Stimulated activated CD4-positive, alpha-beta T cell treated with anti-CD3 and anti-CD28 coated beads, TNF-alpha, amount 100 ng/mL, for 48 hours (primary cell): ENCODE measurements around the gene SMPDL3A.
"Not testable (repeated sequence)": the region's sequence is repeated elsewhere in the genome, so short reads cannot be mapped to it uniquely, and the experiment has no call there.

Experiments used
- DNase-seq, 3 donors: peaks; one replicate each; pipeline ENCODE4 v3.0.0-alpha.2; 2020; ENCODE audit warnings: low read depth in 3 of 3

The SMPDL3A gene, protein sequence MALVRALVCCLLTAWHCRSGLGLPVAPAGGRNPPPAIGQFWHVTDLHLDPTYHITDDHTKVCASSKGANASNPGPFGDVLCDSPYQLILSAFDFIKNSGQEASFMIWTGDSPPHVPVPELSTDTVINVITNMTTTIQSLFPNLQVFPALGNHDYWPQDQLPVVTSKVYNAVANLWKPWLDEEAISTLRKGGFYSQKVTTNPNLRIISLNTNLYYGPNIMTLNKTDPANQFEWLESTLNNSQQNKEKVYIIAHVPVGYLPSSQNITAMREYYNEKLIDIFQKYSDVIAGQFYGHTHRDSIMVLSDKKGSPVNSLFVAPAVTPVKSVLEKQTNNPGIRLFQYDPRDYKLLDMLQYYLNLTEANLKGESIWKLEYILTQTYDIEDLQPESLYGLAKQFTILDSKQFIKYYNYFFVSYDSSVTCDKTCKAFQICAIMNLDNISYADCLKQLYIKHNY

DNA sequence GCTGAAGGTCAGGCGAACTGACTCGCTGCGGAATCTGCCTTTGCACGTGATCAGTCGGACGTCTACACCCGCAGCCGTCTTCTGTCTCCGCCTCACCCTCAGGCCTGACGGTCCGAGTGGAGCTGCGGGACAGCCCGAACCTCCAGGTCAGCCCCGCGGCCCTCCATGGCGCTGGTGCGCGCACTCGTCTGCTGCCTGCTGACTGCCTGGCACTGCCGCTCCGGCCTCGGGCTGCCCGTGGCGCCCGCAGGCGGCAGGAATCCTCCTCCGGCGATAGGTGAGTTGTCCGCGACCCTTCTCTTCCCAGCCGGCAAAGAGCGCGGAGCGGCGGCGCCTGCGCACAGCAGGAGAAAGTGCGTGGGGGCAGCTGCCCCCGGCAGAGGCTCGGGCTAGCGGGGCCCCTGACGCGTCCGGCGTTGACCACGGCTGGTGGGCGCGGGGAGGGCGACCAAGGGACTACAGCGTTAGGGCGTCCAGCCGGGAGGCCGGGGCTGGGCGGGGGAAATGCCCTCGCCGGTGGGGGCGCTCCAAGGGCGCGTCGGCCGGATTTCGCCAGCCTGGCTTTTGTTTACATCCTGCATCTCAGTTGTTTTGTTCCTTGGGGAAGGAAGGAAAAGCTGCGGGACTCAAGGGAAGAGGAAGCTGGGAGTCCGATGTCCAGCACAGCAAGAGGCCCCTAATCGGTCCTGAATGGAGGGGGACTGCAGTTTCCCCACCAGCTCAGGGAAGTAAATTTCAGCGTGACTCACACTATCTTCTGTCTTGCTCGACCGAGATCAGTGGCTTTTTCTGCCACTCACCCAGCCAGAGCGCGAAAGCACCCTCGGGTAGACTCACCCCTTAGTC is at the start of gene SMPDL3A:
TSS of gene SMPDL3A (plus strand) at position 77 of the 846 bp plus-strand sequence. CDS start at position 166, 89 bp downstream.
- DNase-seq = peak in 1 of 3 donors; percentile 7

DNA sequence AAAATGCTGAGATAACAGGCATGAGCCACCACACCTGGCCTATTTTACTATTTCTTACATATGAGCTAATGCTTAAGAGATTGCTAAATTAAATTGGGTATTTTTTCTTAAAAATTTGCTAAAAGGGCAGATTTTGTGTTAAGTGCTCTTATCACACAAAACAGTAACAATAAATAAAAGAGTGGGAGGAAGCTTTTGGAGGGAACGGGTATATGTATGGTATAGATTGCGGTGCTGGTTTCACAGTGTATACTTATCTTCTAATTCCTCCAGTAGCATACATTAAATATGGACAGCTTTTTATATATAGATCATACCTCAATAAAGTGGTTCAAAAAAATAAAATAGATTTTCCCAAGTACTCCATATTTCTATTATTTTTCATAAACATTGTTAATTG is 49.0 kb upstream of the SMPDL3A start:
- no peak for DNase-seq

DNA sequence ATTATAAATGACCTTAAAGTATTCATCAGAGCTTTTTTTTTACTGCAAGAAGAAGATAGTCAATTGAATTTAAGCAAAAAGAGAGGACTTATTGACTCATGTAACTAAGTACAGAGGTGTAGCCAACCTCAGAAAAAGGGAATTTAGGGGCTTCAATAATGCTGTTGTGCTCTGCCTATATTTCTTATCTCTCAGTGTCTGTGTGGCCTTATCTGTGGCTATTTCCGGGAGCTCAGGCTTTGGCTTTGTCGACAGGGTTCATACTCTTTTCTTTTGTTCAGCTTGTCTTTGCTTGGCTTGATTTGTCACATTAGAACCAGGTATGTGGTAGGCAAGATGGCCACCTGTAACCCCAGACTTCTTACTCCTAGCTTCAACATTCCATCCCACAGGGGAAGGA is 48.1 kb upstream of the SMPDL3A start:
- DNase-seq = no peak

DNA sequence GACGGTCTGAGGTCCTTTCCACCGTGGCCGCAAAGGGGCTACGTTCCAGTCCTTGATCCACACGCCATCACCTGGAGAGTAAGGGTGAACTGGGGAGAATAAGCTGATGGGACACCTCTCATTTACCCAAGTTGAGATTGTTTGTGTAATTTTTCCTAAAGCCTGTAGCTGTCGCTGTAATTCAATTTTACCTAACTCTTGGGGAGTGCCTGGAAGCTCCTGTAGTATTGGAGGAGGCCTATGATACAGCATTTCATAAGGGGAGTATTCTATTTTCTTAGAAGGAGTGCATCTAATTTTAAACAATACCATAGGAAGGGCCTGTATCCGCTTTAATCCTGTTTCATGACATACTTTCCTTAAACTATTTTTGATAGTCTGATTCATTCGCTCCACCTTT is 44.8 kb upstream of the SMPDL3A start:
- not testable (repeated sequence) for DNase-seq

DNA sequence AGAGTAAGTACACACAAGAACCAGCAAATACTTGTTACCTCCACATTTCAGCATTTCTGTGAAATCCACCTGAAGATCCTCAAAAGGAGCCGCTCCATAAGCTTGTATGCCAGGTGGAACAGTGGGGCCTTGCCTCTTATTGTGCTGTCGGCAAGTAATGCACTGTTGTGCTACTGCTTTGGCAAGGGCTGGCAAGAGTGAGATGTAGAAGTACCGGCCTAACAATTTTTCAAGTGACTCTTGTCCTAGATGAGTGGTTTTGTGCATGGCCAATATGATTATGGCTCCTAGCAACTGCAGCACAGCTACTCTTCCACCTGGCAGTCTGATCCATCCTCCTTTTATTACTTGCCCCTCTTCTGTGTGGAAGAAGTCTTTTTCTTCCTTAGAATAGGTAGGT is 44.2 kb upstream of the SMPDL3A start:
- DNase-seq = not testable (repeated sequence)

DNA sequence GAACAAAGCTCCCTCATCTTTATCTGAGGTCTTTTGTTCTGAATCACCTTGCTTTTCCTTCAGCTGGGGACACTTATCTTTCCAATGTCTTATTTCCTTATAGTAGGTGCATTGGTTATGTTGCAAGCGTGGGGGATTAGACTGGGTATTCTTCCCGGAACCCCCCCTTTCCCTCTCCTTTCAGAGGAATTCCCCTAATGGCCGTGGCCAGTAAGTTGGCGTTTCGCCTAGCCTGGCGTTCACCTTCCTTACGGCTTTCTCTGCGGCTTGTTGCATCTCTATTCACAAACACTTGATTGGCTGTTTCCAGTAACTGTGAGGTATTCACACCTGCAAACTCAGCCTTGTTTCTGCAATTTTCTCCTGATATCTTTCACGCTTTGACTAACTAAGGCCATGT is 42.4 kb upstream of the SMPDL3A start:
- no peak for DNase-seq

DNA sequence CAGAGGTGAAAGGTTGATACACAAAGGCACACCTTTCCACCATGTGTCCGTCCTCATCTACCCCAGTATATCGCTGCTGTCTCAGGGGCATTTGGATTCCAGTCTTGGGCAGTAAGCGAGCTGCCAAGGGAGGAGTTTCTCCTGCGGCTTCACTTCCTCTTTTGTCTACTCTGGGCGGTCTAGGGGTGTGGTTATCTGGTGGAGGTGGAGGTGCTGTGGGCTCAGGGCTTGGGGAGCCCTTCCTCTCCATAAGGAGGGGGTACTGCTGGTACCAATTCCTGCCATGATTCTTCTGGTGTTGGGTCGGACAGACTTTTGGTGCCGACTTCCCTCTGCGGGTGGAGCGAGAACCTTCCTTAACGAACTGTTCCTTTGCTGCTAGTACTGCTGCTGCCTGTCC is 41.5 kb upstream of the SMPDL3A start:
- DNase-seq = no peak

DNA sequence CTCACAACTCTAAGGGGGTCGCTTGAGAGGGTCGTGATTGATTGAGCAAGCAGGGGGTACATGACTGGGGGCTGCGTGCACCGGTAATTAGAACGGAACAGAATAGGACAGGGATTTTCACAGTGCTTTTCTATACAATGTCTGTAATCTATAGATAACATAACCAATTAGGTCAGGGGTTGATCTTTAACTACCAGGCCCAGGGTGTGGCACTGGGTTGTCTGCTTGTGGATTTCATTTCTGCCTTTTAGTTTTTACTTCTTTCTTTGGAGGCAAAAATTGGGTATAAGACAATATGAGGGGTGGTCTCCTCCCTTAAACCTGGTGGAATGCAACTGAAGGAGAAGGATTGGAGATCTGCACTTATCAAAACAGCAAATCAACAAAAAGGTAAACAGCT is 40.1 kb upstream of the SMPDL3A start:
- DNase-seq = not testable (repeated sequence)

DNA sequence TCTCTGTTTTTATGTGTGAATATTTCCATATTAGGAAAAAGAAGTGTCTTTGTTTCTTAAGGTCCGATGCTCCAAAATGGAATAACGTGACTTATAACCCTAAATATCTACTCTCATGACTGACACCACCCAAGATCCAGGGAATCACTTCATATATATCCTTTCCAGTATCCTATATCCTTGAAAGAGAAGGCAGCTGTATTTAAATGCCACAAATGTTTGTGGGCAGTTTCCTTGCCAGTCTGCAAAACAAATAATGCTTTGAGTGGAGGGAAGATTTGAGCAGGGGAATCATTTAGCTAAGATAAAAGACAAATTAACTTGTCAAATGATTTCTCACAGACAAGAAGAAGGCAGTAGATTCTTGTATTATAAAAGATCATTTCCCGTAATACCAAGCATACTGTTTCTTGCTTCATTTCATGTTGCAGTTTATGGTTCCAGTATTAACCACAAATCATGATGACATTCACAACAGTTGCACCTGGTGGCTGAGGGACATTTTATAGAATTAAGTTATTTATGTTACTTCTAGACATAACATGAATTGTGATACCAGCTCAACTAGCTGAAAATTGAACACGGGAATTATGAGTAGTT is 39.5 kb upstream of the SMPDL3A start:
- no peak for DNase-seq

DNA sequence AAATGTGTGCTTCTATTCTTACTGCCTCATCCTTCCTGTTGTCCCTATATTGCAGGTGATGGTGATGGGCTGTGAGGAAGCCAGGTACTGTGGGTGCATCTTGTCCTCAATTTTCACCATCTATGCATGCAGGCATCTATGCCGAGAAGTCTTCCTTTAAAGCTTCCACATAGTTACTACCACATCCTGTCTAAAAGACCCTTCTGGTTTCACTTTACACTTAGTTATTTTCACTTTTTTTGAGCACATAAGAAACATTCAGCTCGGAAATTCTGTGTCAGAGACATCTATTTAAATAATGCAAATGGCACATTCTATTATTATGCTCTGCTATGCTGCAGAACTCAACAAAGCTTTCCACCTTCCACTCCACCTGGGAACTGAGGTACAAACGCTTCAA is 37.7 kb upstream of the SMPDL3A start:
- no peak for DNase-seq

DNA sequence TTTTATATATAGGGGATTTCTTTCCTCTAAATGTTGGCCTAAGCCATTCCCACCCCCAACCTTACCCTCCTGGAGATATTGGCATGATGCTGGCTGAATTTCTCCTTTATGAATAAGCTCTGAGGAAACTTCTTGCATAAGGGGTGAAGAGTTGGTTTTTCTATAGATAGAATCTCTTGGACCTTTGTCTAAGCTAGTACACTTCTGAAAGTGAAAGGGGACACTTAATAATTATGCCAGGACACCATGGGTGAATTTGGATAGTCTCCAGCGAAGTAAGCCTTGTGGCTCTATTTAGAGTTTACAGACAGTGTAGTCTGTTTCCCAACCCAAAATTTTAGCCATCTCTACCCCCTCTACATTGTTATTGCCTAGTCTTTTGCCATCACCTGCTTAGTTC is 36.6 kb upstream of the SMPDL3A start:
- no peak for DNase-seq

DNA sequence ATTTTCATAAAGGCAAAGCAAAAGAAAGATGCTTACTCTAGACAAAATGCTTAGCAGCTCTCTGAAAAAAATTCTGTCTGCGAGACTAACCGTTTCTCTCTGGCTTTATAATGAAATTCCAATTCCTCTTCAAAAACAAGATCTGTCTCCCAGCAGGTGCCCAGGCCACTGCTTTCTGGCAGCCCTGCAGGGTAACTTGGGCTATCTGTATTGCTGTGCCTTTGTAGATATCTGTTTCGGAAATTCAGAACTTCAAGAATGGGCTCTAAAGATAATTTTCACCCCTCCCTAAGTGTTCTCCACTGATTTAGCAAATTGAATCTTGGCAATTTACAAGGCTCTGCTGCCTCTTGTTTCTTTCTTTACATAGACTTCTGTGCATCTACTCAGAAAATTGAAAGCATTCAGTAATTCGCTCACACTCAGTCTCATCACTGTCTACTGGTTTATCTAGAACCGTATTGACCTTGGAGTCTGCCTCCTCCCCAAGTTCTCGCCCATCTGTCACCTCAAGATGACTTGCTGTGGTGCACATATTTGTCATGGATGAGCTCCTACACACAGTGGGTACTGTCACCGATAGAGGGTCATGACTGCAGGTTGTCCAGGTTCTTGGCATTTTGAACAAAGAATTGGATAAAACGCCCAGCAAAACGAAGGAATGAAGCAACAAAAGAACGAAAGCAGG is 35.9 kb upstream of the SMPDL3A start:
- no peak for DNase-seq

DNA sequence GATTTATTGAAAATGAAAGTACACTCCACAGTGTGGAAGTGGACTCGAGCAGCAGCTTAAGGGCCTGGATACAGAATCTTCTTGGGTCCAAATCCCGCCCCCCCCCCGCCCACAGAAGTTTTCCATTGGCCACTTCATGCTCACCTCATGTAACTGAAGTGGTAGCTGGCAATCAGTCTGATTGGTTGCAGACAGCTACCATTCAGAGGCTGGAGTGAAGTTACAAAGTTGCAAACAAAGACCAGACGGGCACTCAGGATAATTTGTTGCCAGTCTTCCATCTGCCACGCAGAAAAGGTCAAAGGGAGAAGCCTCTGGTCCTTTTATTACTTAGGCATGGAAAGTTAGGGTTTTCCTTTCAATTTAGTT is 35.4 kb upstream of the SMPDL3A start:
- no peak for DNase-seq

DNA sequence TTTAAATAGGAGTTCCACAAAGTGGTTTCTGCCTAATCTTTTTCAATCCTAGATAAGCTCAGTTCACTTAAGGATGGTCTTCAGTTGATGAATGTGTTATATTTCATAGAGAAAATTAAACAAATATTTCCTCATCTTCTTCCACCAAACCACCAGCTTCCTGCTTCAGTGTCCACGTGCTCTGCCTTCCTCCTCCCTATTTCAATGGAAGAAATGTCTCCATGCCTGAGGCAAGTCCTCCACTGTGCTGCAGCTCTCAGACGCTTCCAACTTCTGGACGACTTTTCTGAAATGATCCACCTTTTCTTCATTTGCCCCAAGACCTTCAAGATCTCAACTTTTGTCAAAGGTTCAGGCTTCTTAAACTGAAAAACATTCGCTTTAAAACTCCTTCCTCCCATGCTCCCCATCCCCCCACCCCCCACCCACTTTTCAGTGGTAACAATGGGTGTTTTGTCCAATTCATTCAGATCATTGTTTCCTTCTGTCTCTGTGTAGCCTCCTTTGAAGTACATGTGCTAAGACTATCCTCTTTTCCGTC is 34.8 kb upstream of the SMPDL3A start:
- no peak for DNase-seq

DNA sequence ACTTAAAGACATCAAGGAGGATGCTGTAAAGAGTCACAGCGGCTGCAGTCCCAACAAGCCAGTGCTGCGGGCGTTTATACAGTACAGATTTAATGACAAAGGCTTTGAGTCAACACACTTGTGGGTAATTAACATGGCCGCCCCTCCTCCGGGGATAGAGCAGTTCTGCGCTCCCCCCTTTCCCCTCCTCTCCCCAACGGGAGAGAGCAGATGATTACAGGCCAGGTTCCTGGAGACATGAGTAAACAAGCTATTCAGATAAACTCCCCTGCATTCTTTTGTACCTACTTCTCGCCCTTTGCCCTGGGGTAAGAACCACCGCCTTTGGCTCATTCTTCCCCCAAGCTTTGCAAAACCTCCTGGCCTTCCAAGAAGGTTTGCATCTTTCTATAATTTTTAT is 33.2 kb upstream of the SMPDL3A start:
- no peak for DNase-seq

DNA sequence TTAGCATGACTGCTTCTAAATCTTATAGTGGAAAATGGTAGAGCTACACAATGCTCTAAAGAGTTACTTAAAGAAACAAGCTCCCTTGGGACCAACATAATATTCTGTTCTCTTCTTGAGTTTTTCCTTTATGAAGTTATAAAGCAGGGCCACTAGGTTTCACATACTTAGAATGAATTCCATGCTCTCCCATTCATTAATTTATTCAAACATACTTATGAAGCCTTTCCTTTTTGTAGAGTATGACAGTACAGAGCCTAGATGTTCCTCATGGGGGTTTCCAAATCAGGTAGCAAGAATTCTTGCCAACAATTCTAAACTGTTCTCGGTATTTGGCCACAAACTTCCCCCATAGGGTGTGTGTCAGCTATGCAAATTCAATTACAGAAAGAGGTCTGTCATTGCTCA is 30.1 kb upstream of the SMPDL3A start:
- DNase-seq = no peak

DNA sequence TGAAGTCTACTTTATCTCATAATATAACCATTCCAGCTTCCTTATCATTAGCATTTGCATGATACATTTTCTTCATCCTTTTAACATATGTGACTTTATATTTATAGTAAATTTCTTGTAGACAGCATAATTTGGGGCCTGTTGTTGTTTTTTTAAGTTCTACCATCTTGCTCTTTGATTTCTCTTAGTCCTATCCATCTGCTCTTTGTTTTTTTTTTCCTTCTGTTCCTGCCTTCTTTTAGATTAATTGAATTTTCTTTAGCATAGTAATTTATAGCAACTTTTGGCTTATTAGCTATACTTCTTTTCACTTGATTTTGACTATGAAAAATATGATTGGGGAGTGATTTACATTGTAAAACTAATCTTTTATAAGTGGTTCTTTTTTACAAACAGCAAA is 28.7 kb upstream of the SMPDL3A start:
- no peak for DNase-seq

DNA sequence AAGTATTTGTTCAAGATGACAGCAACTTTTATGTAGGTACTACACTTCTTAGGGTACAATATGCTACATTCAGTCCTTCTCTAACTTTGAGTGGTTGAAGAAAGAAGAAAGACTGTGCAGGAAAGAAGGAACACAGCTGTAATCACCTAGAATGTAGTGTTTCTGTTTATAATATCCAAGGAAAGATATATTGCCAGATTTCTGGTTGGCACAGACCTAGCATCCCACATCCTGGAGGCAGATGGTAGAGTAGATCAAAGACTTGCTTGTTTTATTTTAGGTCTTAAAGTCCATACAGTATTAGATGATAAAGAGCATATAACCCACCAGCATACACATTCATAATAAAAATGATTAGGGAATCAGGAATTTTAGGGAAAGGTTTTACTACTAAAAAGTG is 22.8 kb upstream of the SMPDL3A start:
- no peak for DNase-seq

DNA sequence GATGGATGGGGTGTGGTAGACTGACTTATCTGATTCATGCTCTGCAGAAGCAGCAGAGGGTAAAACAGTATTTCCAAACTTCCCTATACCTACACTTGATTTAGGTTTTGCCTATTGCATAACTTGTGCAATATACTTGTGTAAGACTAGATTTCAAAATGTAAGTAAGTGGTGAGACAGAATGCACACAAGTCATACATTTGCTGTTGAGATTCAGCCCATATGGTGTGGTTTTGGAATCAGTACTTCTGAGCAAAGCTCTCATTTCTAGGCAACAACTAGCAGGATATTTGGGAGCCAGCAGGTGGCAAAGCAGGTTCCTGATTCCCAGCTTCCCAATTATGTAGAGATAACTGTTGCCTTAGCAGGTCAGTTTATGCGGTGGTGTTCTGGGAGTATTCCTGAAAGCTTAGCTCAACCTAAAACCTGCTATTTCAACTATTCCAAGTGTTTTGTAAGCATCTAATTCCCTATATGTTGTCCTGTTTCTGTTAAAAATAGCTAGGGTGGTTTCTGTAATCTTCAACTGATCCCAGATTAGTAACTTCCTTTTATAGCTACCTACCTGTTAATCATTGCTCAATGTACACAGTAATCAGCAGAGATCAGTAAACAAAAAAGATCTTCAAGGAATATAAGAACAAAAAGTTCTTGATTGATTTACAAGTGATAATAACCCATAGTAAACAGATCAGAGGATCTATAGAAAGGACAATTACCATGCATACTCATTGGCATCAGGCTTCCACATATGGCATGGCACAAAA is 18.0 kb upstream of the SMPDL3A start:
- DNase-seq = no peak

DNA sequence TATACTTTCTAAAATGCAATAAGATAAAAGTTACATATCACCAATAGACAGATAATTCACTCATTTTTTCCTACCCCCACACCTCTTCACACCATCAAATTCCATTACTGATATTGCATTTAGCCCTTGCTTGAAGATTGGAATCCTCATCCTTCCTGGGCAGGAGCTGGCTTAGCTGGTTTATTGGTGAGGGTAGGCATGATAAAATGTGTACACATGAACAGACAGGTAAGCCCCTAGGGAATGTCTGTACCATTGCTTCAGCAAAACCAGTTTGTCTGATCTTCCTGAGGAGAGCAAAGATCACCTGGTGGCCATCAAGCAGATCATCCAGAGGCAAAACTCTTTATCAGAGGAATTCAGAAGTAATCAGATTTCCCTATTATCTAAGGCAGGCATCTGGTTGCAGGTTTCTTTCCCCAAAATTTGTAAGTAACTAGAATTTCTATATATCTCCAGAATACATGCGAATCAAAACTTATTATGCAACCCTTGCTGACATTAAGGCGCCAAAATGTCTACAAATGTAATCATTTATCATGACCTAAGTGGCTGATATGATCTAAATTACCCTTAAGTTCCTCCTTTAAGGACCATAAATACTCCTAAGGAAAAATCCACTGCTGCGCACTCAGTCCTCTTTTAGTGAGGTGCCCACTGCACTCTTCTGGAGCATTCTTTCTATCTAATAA is 16.2 kb upstream of the SMPDL3A start:
- no peak for DNase-seq
